ENCODE measurements around the gene SINHCAF.

Gene SINHCAF

DNA sequence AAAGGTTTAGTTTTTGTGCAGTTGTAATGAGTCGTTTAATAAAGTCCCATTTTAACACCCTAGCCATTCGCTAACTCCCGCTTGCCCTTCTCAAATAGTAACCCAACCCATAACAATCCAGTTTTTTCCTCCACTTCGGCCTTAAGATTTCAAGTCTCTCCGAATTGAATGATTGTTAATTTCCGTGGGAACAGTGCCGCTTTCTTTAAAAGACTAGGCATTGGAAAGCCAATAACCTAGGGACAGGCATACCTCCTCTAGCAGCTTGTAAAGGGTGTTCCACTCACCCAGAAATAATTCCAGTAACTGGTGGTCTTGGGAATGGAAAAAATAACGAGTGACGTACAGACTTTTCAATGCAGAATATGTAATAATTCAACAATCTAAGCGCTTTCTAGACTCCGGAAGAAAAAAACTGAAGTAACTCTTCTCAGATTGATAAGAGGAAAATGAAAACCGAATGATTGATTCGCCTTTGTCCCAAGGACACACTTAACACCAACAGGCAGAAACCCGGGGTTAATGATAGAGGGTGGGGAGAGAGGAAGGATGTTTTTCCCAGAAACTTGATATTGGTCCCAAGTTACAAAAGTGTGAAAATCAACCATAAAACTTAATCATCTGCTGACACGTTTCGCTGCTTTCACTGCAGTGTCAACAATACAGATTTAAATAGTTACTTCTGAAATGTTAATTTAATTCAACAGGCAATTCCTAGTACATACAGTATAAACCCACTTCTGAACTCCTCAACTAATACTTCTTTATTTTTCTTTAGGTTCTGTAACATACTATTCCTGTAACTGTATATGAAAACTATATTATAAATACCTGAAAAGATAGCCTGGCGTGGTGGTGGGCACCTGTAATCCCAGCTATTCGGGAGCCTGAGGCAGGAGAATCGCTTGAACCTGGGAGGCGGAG is 1.0 kb upstream of the SINHCAF start:
- no peak for DNase-seq

GRCh38 chr12:31325524-31325875 is 450 bp downstream of the SINHCAF start:
- no peak for DNase-seq

GRCh38 chr12:31324845-31325523 is 966 bp downstream of the SINHCAF start:
- DNase-seq, result peak; percentile 44

- DNase-seq, result peak; percentile 74
Observed at GRCh38 chr12:31324116-31324844, 1.7 kb downstream of the SINHCAF start.

DNA sequence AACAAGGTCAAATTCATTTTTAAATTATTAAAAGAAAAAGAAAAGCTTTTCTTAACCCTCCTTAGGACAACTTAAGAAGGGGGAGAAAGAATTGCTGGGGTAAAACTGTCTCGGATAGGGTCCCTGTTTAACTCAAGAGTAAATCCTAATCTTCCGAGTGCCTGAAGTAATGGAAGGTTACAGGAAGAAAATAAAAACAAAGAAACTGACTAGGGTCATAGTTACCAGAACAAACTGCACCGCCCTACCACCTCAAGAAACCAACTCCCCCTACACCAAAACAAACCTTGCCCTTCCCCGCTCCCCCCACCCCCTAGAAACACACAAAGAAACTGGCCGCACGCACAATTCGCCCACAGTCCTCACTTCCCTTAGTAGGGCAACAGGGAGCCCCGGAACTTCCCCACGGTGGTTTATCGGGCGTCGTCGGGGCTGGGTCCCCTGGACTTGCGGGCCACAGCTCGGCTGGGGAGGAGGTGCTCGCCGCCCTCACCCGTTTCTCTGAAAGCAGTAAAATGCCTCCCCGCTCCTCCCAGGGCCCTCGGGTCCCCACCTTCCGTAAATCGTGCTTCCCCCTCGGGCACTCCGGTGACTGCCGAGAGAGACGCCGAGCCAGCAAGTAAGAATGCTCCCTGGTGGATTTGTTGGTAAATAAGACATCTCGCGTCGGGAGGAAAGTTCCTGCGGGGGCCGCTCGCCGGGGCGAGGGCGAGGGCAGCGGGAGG is 2.4 kb downstream of the SINHCAF start:
- DNase-seq, result peak; percentile 50

DNA sequence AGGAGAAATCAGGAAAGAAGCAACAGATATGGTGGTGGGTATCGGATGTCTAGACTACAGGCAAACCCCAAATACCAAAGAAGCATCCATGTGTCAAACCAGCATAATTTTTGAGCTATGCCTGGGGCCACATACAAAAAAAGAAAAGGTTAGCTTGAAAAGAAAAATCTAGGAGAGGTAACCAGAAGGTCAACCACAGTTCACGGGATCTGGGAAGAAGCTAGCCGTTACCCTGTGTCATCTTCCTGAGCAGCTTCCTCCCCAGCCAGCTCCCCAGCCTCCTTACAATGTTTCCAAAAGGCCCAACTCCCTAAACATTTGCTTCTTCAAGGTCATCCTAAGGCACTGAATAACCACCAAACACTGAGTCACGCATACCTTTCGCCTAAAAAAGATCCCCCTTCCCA is 3.1 kb downstream of the SINHCAF start:
- DNase-seq, result peak; percentile 10

DNA sequence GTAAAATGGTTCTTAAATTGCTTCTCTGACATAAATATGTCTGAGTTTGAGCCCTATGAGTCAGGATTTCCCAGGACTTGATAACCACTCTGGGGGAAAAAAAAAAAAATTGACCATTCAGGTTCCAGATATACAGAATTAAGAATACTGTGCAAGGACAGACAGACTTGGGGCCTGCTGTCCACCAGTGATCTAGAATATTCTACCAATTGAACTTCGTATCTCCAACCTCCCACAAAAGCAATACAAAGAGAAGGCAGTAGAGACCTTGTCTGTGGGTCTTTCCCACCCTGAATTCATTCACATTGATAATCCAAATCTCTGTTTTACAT is 4.1 kb downstream of the SINHCAF start:
- peak; percentile 9 for DNase-seq

GRCh38 chr12:31321186-31321896 is 4.6 kb downstream of the SINHCAF start:
- DNase-seq, result peak; percentile 53

DNA sequence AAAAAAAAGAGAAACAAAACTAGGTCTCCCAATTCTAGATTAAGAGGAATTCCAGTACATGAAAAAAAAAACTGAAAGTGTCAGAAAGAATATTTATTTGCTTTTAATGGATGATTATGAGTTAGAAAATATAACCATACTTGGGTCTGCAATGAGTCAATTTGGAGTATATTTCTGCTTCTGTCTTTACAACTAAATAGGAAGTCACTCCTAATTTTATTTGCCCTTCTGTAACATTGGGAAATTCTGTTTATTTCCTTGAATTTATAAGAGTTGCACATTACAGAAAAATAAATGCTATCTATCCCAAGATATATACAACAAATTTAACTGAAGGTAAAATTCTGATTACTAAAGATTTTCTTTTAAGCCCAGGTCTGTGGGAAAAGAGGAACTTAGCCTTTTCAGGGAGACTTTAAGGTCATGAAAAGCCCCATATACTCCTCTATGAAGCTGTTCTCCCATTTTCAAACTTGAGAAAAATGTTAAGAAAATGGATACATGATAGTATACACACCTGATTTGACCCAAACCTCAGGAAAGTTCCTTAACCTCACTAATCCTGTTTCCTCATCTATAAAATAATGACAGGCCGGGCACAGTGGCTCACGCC is 7.2 kb downstream of the SINHCAF start:
- DNase-seq, result no peak

- peak; percentile 14 for DNase-seq
Observed at GRCh38 chr12:31317471-31318395, 8.2 kb downstream of the SINHCAF start.

DNA sequence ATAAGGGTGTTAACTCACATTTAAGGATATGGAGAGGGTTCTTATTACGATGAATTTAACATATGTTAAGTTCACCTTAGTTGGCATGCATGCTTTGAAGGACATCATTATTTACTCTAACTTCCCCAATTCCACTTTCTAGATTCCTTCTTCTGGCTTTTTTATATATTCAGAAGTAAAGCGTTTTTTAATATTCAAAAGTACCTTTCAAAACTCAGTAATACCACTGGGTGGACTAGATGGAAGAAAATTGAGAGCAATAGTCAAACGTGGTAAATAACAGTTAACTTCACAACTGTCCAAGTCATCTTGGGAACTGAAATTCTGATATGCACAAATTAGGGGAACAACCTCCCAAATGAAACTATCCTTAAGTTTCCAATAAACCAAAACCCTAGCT is 9.1 kb downstream of the SINHCAF start:
- DNase-seq, result peak; percentile 26

DNA sequence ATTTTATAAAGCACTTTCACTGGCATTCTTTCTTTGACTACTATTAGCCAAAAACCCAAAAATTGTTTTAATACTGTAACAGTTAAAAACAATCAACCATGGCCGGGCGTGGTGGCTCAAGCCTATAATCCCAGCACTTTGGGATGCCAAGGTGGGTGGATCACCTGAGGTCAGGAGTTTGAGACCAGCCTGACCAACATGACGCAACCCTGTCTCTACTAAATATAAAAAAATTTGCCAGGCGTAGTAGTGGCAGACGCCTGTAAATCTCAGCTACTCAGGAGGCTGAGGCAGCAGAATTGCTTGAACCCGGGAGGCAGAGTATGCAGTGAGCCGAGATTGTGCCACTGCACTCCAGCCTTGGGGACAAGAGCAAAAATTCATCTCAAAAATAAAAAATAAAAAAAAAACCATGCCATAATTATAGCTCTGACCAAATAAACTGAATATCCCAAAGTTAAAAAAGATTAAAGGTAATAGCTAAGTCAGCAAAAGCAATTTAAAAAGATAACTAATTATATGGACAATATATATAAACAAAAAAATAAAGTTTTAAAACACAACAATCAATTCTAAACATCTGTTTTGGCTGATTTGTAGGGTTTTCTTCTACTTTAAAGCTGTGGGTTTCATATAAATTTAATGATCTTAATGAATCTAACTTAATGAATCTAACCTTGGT is 10.0 kb downstream of the SINHCAF start:
- no peak for DNase-seq

DNA sequence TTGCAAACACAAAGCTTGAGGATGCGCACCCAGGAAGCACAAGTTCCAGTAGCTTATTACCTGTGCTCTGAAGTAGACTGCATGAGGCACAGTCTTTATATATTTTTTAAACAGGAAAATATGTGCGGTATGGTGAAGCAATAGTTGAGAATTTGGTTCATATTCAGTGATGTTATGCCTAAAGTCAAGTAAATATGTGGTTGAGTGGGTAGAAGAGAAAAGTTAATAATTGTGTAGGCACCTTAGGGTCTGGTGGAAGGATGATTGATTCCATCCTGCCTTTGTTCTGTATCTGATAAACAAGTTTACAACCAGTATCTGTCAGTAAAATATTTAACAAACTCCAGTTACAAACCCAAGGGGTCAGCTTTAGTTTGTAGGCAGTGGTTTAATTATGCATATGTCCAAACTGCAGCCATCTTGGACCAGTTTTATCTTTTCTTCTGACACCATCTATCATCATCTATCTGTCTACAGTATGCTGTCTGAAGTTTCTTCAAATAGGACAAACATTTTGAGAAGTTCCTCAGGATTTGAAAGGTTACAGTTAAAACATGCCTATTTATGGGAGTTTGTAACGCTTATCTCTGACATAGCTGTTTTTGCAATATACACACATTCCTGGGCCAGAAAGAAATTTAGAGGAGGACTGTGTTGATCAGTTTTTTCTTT is 10.8 kb downstream of the SINHCAF start:
- no peak for DNase-seq

- no peak for DNase-seq
Observed at GRCh38 chr12:31312431-31312830, 13.5 kb downstream of the SINHCAF start.

- no peak for DNase-seq
Observed at GRCh38 chr12:31311634-31312258, 14.2 kb downstream of the SINHCAF start.

GRCh38 chr12:31310488-31310887 is 15.5 kb downstream of the SINHCAF start:
- DNase-seq, result no peak

DNA sequence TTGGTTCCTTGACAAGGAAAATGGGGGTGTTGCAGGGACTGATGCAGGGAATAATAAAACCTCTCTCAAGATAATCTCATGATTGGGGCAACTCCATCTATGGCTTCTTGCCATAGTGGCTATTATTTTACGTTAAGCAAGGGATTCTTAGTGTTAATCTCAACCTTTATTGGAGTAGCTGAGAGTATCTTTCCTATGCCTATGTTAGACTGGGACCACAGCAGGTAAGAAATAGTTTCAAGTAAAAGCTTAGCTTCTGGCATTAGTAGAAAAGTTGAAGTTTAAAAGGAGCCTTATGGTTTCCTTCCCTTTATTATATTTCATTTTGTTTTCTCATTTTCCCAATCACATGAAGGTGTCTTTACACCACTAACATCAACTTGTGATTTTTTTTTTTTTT is 16.7 kb downstream of the SINHCAF start:
- DNase-seq, result no peak

GRCh38 chr12:31308116-31308515 is 17.8 kb downstream of the SINHCAF start:
- no peak for DNase-seq

GRCh38 chr12:31306866-31307265 is 19.1 kb downstream of the SINHCAF start:
- DNase-seq, result no peak

Data from activated CD4-positive, alpha-beta T cell treated with anti-CD3 and anti-CD28 coated beads, Interleukin-2, amount 50 U/mL, for 16 hours (primary cell).